IMR-90 (cell line): Measurements from ENCODE around the gene PACSIN2. TPM values are rescaled to one million over a fixed set of nuclear protein-coding genes. Genes with fewer than 3 reads are reported as not detected.

Experiments used
- ATAC-seq: fragments of 200-7000 bp; cut with Tn5 transposase; 2 replicates; pipeline ENCODE4 v1.9.1; 2020; ENCODE audit warnings: low read depth, mild to moderate bottlenecking, moderate library complexity
- BruUV-seq: library from RNA; stranded (reverse); fragments of 400-500 nt; replicated peaks from 2 replicates; lab custom pipeline; 2021; lab: Mats Ljungman, UMichigan
- CTCF ChIA-PET: fragments of 300-600 bp; formaldehyde crosslinking; extraction: SDS; loops from one replicate; lab custom pipeline; 2021; ENCODE audit warnings: antibody characterized with exemption; lab: Yijun Ruan, JAX
- POLR2A ChIA-PET: fragments of 300-600 bp; sonication (Branson Sonifier 250); formaldehyde crosslinking; loops from one replicate; lab custom pipeline; 2022; ENCODE audit warnings: antibody characterized with exemption; ENCODE audit not compliant: unreplicated experiment; lab: Charles Lee
- DNase-seq: peaks from one replicate; pipeline ENCODE4 v3.0.0; 2013
- H2AFZ ChIP-seq: replicated peaks from 2 replicates; pipeline ENCODE3; 2013; ENCODE audit warnings: low read length, mild to moderate bottlenecking; ENCODE audit not compliant: poor library complexity
- H2AK5ac ChIP-seq: 2 replicates; pipeline ENCODE4 v1.6.1; 2013; ENCODE audit warnings: low read depth, low read length, inconsistent platforms
- H2AK9ac ChIP-seq: replicated peaks from 2 replicates; pipeline ENCODE3; 2013; ENCODE audit warnings: mild to moderate bottlenecking, low read depth, low read length, moderate library complexity; ENCODE audit not compliant: poor library complexity
- H2BK120ac ChIP-seq: 2 replicates; pipeline ENCODE4 v1.6.1; 2013; ENCODE audit warnings: low read depth, low read length, inconsistent platforms
- H2BK15ac ChIP-seq: 3 replicates; pipeline ENCODE4 v1.6.1; 2013; ENCODE audit warnings: low read depth, low read length, inconsistent platforms
- H2BK20ac ChIP-seq: 2 replicates; pipeline ENCODE4 v1.6.1; 2013; ENCODE audit warnings: low read depth, mild to moderate bottlenecking, inconsistent platforms, low read length, moderate library complexity
- H2BK5ac ChIP-seq: 2 replicates; pipeline ENCODE4 v1.6.1; 2013; ENCODE audit warnings: mild to moderate bottlenecking, low read depth, low read length, inconsistent platforms; ENCODE audit not compliant: poor library complexity, severe bottlenecking
- H3K14ac ChIP-seq: replicated peaks from 2 replicates; pipeline ENCODE4 v1.6.1; 2013; ENCODE audit warnings: low read depth, low read length, inconsistent platforms
- H3K18ac ChIP-seq: 2 replicates; pipeline ENCODE4 v1.6.1; 2013; ENCODE audit warnings: low read depth, low read length, control low read depth
- H3K23ac ChIP-seq: 2 replicates; pipeline ENCODE4 v1.6.1; 2013; ENCODE audit warnings: low read depth, low read length, inconsistent platforms
- H3K27ac ChIP-seq: 2 replicates; pipeline ENCODE4 v1.5.1; 2013; ENCODE audit warnings: mild to moderate bottlenecking, control low read depth, low read length; ENCODE audit not compliant: insufficient read depth
- H3K27me3 ChIP-seq: 2 replicates; pipeline ENCODE4 v1.6.1; 2013; ENCODE audit warnings: low read length; ENCODE audit not compliant: control insufficient read depth, insufficient read depth
- H3K36me3 ChIP-seq: 2 replicates; pipeline ENCODE4 v1.6.1; 2013; ENCODE audit warnings: low read length, mixed read lengths; ENCODE audit not compliant: control insufficient read depth, insufficient read depth
- H3K4ac ChIP-seq: 2 replicates; pipeline ENCODE4 v1.6.1; 2013; ENCODE audit warnings: low read depth, low read length, inconsistent platforms
- H3K4me1 ChIP-seq: 2 replicates; pipeline ENCODE4 v1.6.1; 2013; ENCODE audit warnings: low read length, mixed read lengths; ENCODE audit not compliant: control insufficient read depth, insufficient read depth
- H3K4me2 ChIP-seq: 2 replicates; pipeline ENCODE4 v1.6.1; 2013; ENCODE audit warnings: low read depth, mild to moderate bottlenecking, control low read depth, low read length, moderate library complexity
- H3K4me3 ChIP-seq: 2 replicates; pipeline ENCODE4 v1.5.1; 2013; ENCODE audit warnings: low read depth, mild to moderate bottlenecking, control low read depth, low read length, moderate library complexity; ENCODE audit not compliant: insufficient read depth
- H3K56ac ChIP-seq: 2 replicates; pipeline ENCODE4 v1.6.1; 2013; ENCODE audit warnings: low read length, inconsistent platforms; ENCODE audit not compliant: insufficient read depth; ENCODE audit errors: extremely low read depth
- H3K79me1 ChIP-seq, 2 experiments: 2 replicates each; pipeline ENCODE4 v1.6.1; 2013; ENCODE audit warnings: low read length in 2 of 2, inconsistent platforms in 1 of 2, low read depth in 1 of 2
- H3K9ac ChIP-seq: 2 replicates; pipeline ENCODE4 v1.6.1; 2013; ENCODE audit warnings: low read depth, low read length, control low read depth
- H3K9me1 ChIP-seq: 2 replicates; pipeline ENCODE4 v1.6.1; 2013; ENCODE audit warnings: low read length, inconsistent platforms; ENCODE audit not compliant: insufficient read depth
- H3K9me3 ChIP-seq: 2 replicates; pipeline ENCODE4 v1.6.1; 2013; ENCODE audit warnings: low read length; ENCODE audit not compliant: control insufficient read depth, insufficient read depth
- H4K20me1 ChIP-seq: 2 replicates; pipeline ENCODE4 v1.6.1; 2013; ENCODE audit warnings: low read length, inconsistent platforms; ENCODE audit not compliant: insufficient read depth
- H4K5ac ChIP-seq: 2 replicates; pipeline ENCODE4 v1.6.1; 2013; ENCODE audit warnings: mild to moderate bottlenecking, low read depth, low read length, control low read depth
- H4K8ac ChIP-seq, 2 experiments: 2 replicates each; pipeline ENCODE4 v1.6.1; 2013; ENCODE audit warnings: low read depth in 2 of 2, low read length in 2 of 2, control low read depth in 1 of 2, inconsistent platforms in 1 of 2
- H4K91ac ChIP-seq: 2 replicates; pipeline ENCODE4 v1.6.1; 2013; ENCODE audit warnings: low read depth, low read length, inconsistent platforms; ENCODE audit not compliant: insufficient read depth
- CHD1 ChIP-seq: IDR thresholded peaks from 2 replicates; pipeline ENCODE4 v1.6.1; 2012; ENCODE audit warnings: low read depth, low read length, improper control_type of control experiment
- RAD21 ChIP-seq: IDR thresholded peaks from 2 replicates; pipeline ENCODE4 v1.6.1; 2012; ENCODE audit warnings: low read length, improper control_type of control experiment
- WGBS, 2 experiments: methylation state at CpG; one replicate each; pipeline versions ENCODE4 v1.1.5 to v1.1.7; 2013; ENCODE audit warnings: missing lambda C conversion rate in 2 of 2; ENCODE audit not compliant: insufficient read length in 1 of 2; ENCODE audit errors: extremely low coverage in 2 of 2; 5-methylcytosine and 5-hydroxymethylcytosine counted together
- dilution Hi-C: fragments of 300-500 bp; cut with HindIII; formaldehyde crosslinking; loops from one replicate; pipeline ENCODE4 v1.14.3; 2018; ENCODE audit warnings: low sequenced_read_pairs; ENCODE audit not compliant: unreplicated experiment
- in situ Hi-C: fragments of 300-500 bp; cut with MboI; formaldehyde crosslinking; loops from 3 replicates; pipeline ENCODE4 v1.14.3; 2019; ENCODE audit warnings: low sequenced_read_pairs, inconsistent platforms, mixed read lengths
- intact Hi-C: fragments of 100-400 bp; cut with micrococcal nuclease; formaldehyde crosslinking; loops from 2 replicates; pipeline ENCODE4 v1.10.0; 2022
- polyA plus RNA-seq, 3 experiments: library from polyadenylated mRNA; depleted of rRNA; stranded (reverse); fragments of >200 nt; gene quantifications; 2 replicates each; pipeline ENCODE4 v1.2.3, GENCODE V29; 2012; ENCODE audit warnings: low replicate concordance in 1 of 3
- total RNA-seq: library from RNA; depleted of rRNA; stranded (reverse); fragments of >200 nt; gene quantifications from 2 replicates; pipeline ENCODE4 v1.2.3, GENCODE V29; 2012
- TF ChIP-seq, protein P1 (sequence below): conservative IDR thresholded peaks from 2 replicates; pipeline ENCODE4 v1.5.1; 2012; ENCODE audit warnings: mild to moderate bottlenecking, low read depth, low read length, improper control_type of control experiment
- TF ChIP-seq, protein P2 (sequence below): fragments of 150-350 bp; IDR thresholded peaks from 2 replicates; pipeline ENCODE4 v1.6.1; 2016; ENCODE audit warnings: low read depth, mild to moderate bottlenecking, low read length, moderate library complexity, borderline replicate concordance

Gene PACSIN2
- total and polyA plus RNA-seq, 2 of the 4 experiments (the other 2 are of a cell fraction): 85.0 to 118 TPM

DNA sequence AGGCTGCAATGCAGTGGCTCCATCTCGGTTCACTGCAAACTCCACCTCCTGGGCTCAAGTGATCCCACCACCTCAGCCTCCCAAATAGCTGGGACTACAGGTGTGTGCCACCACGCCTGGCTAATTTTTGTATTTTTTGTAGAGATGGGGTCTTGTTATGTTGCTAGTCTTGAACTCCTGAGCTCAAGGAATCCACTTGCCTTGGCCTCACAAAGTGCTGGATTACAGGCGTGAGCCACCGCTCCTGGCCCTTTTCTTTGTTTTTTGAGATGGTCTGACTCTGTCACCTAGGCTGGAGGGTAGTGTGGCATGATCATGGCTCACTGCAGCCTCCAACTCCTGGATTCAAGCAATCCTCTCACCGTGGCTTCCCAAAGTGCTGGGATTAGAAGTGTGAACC, 178.9 kb downstream of the PACSIN2 start:
- Histone ChIP-seq H3K18ac (no peak overlapping the region), H4K91ac (no peak overlapping the region), H3K56ac (no peak overlapping the region), H2AFZ (no peak overlapping the region), H2BK5ac (no peak overlapping the region), H3K9me1 (peaks cover 8% of the 10 kb centered on the region), H3K9ac (no peak overlapping the region), H3K4me1 (peaks cover under 1% of the 10 kb centered on the region; the same call in 1 of the 2 replicates), H3K23ac (no peak overlapping the region), H3K36me3 (peaks cover 44% of the 10 kb centered on the region), H3K79me1 (peaks cover 37 to 54% of the 10 kb centered on the region in 2 experiments), H3K4me3 (no peak overlapping the region), H3K27ac (no peak overlapping the region), H4K8ac (no peak overlapping the region), H2BK120ac (no peak overlapping the region), H3K9me3 (no peaks in the 10 kb centered on the region), H2BK20ac (no peak overlapping the region), H4K20me1 (peaks cover 14% of the 10 kb centered on the region), H3K4me2 (no peak overlapping the region), H2AK5ac (no peak overlapping the region), H2AK9ac (no peak overlapping the region), H3K14ac (no peak overlapping the region), H3K27me3 (no peaks in the 10 kb centered on the region), H4K5ac (no peak overlapping the region), H2BK15ac (no peak overlapping the region), H3K4ac (no peak overlapping the region)
- no TSS peak for BruUV-seq
- ChIA-PET CTCF (interaction anchor here (0.6 to 2.1 kb wide), 3 partner anchors 16 to 181 kb away, joined by 4 to 8 read pairs (median 5); no protein-coding TSS in a partner anchor), POLR2A (no interaction called here)
- TF ChIP-seq CHD1: no peak
- no peak for TF ChIP-seq RAD21
- TF ChIP-seq, protein P1, sequence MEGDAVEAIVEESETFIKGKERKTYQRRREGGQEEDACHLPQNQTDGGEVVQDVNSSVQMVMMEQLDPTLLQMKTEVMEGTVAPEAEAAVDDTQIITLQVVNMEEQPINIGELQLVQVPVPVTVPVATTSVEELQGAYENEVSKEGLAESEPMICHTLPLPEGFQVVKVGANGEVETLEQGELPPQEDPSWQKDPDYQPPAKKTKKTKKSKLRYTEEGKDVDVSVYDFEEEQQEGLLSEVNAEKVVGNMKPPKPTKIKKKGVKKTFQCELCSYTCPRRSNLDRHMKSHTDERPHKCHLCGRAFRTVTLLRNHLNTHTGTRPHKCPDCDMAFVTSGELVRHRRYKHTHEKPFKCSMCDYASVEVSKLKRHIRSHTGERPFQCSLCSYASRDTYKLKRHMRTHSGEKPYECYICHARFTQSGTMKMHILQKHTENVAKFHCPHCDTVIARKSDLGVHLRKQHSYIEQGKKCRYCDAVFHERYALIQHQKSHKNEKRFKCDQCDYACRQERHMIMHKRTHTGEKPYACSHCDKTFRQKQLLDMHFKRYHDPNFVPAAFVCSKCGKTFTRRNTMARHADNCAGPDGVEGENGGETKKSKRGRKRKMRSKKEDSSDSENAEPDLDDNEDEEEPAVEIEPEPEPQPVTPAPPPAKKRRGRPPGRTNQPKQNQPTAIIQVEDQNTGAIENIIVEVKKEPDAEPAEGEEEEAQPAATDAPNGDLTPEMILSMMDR: no peak
- TF ChIP-seq, protein P2, sequence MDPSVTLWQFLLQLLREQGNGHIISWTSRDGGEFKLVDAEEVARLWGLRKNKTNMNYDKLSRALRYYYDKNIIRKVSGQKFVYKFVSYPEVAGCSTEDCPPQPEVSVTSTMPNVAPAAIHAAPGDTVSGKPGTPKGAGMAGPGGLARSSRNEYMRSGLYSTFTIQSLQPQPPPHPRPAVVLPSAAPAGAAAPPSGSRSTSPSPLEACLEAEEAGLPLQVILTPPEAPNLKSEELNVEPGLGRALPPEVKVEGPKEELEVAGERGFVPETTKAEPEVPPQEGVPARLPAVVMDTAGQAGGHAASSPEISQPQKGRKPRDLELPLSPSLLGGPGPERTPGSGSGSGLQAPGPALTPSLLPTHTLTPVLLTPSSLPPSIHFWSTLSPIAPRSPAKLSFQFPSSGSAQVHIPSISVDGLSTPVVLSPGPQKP: no peak
- no CpG with 5 or more reads among the region's 5 CpGs for WGBS, 2 experiments
- in situ Hi-C loops: no loop called here
- intact Hi-C loops: no loop called here
- no peak for ATAC-seq
- no peak for DNase-seq
- dilution Hi-C loops: no loop called here
